NAMALWA (cell line): ENCODE results near the gene HIVEP3.

Experiments
- DNase-seq: peaks from one replicate; pipeline ENCODE4 v3.0.0-alpha.2; 2015; ENCODE audit warnings: low spot score

The HIVEP3 gene

GRCh38 chr1:41533016-41533730 is 385.5 kb downstream of the HIVEP3 start:
- no peak for DNase-seq

- no peak for DNase-seq
Observed at GRCh38 chr1:41532206-41532975, 386.3 kb downstream of the HIVEP3 start.

GRCh38 chr1:41530411-41530810 is 388.3 kb downstream of the HIVEP3 start:
- DNase-seq: no peak

GRCh38 chr1:41529621-41530395 is 388.9 kb downstream of the HIVEP3 start:
- DNase-seq: no peak

DNA sequence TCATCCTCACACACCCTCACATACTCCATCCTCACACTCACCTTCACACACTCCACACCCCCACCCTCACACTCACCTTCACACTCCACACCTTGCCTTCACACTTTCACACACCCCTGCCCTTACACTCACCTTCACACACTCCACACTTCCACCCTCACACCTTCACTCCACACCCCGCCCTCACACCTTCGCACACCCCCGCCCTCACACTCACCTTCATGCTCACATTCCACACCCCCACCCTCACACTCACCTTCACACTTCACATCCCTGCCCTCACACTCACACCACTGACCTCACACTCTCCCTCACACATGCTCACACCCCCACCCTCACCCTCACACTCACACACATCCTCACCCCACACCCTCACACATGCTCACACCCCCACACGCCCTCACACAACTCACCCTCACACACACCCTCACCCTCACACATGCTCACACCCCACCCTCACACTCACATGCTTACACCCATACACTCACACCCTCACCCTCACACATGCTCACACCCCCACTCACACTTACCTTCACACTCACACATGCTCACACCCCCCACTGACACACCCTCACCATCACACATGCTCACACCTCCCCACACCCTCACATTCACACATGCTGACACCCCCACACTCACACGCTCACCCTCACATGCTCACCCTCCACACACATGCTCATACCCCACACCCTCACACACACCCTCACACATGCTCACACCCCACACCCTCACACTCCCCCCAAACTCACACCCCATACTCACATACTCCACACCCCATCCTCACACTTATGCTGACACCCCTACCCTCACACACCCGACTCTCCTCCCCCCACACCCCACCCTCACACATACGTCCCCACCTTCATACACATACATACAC is 389.8 kb downstream of the HIVEP3 start:
- DNase-seq: no peak

DNA sequence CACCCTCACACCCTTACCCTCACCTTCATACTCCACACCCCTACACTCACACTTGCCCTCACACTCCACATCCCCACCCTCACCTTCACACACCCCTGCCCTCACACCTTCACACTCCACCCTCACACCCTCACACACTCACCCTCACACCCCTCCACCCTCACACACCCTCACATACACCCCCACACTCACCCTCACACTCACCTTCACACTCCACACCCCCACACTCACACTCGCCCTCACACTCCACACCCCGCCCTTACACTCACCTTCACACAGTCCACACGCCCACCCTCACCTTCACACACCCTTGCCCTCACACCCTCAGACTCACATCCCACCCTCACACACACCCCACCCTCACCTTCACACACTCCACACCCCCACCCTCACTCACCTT is 390.6 kb downstream of the HIVEP3 start:
- DNase-seq: no peak

GRCh38 chr1:41526956-41527561 is 391.7 kb downstream of the HIVEP3 start:
- DNase-seq: no peak

- DNase-seq: no peak
Observed at GRCh38 chr1:41525891-41526587, 392.7 kb downstream of the HIVEP3 start.

DNA sequence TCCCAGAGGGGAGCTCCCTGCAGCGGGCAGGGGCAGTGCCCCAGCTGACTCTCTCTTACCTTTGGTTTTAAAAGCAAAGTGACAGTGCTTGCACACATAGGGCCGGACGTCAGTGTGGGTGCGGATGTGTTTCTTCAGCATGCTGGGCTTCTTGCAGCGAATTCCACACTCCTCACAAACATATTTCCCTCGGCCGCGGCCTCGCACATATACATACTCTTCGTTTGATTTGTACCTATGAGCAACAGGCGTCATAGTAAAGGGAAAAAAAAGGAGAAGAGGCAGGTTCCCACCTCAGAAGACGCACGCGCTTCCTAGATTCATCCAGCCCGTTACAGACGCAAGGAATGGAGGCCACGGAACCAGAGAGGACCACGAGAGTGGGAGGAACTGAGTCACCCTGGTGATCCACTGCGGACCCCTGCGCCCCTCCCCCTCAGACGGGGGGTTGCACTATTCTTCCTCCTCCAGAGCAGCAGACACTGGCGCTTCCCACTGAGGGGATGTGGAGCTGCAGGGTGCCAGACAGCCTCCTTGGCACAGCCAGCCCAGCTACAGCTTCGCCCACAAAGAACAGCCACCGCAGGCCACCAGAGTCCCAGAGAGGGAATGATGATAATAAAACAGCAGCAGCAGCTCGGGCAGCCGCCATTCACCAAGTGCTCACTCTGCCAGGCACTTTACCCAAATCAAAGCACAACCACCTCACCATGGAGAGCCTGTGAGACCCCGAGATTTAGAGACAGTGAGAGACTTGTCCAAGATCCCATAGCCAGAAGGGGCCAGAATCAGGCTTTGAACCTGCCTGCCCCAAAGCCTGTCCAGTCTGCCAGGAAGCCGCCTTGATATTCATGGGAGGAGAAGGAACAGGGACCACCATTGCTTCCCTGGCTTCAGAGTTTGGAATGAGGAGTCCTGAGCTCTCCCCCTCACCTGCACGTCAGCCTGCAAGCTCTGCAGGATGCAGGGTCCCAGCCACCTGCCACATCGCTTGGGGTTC is 393.7 kb downstream of the HIVEP3 start:
- DNase-seq: no peak

DNA sequence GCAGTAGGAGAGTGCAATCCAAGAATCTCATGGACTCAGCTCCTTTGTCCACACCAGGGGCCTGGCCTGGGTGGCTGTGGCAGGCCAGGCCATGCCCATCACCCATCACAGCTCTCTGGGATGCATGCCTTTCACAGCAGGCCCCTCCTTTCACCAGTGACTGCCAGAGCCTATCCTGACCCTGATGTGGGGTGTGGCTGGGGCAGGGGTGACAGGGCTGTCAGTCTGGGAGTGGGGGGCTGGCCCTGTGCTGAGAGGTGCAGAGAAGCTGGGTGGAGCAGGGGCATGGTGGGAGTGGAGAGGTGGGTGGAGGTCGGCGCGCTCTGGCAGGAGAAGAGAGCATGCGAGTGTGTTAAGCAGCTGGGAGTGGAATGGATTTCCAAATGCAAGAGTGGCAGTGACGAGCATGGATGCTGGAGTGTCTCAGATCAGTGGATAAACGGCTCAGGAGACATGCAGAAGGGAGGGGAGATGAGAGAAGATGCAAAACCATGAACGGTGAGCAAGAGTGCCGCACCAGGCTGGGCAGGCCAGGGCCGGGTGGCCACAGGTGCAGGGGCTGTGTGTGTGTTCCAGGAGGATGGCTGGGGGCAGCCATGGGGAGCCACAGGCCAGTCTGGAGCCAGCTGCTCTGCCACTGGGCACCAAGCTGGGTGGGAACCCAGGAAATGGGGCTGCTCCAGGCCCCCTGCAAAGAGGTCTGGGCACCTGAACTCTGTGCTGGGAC is 394.6 kb downstream of the HIVEP3 start:
- no peak for DNase-seq

DNA sequence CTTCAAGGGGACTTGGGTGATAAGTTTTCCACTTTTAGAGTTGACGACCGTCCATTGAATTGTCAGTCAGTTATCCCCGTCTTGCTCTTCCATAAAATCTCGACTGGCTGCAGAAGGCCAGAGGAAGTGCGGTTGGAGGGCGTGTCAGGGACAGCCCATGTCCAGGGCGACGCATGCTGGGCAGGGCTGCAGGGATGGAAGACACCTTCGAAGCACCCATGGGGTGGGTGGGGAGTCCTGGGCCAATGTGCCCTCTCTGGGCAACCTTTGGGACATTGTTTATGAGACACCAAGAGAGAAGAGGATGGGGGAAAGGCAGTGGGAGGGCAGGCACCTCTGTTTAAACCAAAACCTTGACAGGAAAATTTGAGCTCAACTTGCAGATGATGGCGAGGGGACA is 395.7 kb downstream of the HIVEP3 start:
- no peak for DNase-seq

GRCh38 chr1:41521766-41522165 is 397.0 kb downstream of the HIVEP3 start:
- DNase-seq: no peak

- DNase-seq: no peak
Observed at GRCh38 chr1:41520951-41521752, 397.6 kb downstream of the HIVEP3 start.

DNA sequence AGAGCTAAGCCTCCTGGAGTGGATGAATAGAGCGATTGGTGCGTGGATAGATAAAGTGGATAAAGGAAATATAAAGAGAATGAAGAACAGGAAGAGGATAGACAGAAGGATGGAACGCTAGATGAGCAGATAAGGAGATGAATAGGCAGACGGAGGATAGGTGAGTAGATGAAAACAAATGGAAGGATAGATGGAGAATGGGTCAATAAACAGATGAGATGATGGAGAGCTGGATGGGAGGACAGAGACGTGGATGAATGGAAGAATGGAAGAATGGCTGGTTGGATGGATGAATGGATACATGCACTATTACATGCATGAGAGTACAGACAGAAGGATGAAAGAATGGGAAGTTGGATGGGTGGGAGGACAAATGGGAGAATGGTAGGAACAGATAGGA is 399.1 kb downstream of the HIVEP3 start:
- no peak for DNase-seq

DNA sequence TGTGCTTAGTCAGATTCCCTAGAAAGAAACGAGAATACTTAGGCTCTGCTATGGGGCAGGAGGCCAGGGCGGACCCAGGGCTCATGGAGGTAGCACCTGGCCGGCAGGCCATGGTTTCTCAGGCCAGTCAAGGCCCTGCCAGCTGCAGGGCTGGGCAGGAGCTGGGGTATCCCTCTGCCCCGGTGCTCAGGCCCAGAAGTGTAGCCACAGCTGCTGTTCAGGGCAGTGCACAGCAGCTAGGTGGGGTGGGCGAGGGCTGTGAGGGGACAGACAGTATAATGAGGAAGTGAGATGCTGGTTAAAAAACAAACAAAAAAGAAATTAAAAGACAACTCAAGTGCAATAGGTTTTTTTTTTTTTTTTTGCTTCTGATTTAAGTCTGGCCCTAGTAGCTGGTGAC is 400.3 kb downstream of the HIVEP3 start:
- DNase-seq: no peak

GRCh38 chr1:41517062-41517438 is 401.7 kb downstream of the HIVEP3 start:
- DNase-seq: no peak

DNA sequence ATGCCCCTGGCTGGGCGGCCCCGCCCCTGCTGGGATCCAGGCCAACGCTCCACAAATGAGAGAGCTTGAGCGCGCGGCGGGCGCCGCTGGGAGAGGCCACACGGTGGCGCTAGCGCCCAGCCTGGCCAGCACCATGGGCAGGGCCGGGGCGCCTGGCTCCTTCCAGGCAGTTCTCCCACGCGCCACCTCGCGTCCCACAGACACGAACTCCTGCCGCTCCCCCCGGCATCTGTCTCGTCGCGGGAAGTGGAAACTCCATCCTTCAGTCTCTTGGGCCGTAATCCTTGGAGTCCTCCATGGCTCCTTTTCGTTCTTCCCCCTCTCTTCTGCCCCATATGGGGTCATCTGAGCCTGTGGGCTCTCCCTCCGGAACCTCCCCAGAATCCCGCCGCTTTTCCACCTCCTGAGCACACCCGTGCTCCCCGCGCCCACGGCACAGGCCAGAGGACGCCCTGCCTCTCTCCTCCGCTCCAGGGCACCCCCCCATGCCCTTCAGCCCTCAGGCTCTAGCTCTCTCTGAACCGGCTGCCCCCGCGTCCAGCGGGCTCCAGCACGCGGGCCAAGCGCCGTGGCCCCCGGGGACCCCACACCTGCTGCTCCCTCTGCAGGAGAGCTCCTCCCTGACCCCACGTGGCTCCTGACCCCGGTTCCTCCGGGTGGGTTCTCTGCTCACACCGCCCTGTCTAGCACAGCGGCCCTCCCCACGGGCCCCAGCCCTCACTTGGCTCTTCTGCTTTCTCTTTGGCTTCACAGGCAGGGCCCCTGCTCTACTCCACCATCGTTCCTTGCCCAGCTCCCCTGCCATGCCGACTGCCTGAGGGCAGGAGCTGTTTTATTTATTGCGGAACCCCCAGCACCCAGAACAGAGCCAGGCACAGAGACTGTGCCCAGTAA is 402.3 kb downstream of the HIVEP3 start:
- DNase-seq: peak; percentile 68
